Cardiac muscle cell (in vitro differentiated cells and primary cell): ENCODE measurements around the gene PRICKLE3. TPM values are rescaled to one million over a fixed set of nuclear protein-coding genes. Genes with fewer than 3 reads are reported as not detected.
A peak's percentile ranks its signal among the peaks of the same experiment; 100 is the strongest.

Source experiments
- DNase-seq, 2 donors: peaks; one replicate each; pipeline versions ENCODE4 v3.0.0 to v3.0.0-alpha.2; 2010 to 2017; ENCODE audit warnings: low read depth in 1 of 2, low spot score in 1 of 2
- H3K27ac ChIP-seq: fragments of 200-600 bp; sonication (generic); 2 replicates; pipeline ENCODE4 v1.5.1; 2016
- H3K27me3 ChIP-seq: fragments of 200-600 bp; sonication (generic); 2 replicates; pipeline ENCODE4 v1.6.0; 2016; ENCODE audit warnings: control low read depth
- H3K36me3 ChIP-seq: fragments of 200-600 bp; sonication (generic); 2 replicates; pipeline ENCODE4 v1.5.1; 2016; ENCODE audit warnings: control low read depth
- H3K4me1 ChIP-seq: fragments of 200-600 bp; sonication (generic); 2 replicates; pipeline ENCODE4 v1.8.1; 2017; ENCODE audit warnings: low read depth, mild to moderate bottlenecking, mixed run types
- H3K4me3 ChIP-seq: fragments of 200-600 bp; sonication (generic); 2 replicates; pipeline ENCODE4 v1.5.1; 2016; ENCODE audit warnings: mild to moderate bottlenecking
- H3K9me3 ChIP-seq: fragments of 200-600 bp; sonication (generic); 2 replicates; pipeline ENCODE4 v1.5.1; 2017; ENCODE audit warnings: low read depth, mild to moderate bottlenecking, control low read depth
- polyA plus RNA-seq: library from polyadenylated mRNA; unstranded; fragments of >200 nt; fragmentation: Nextera tagmentation; extraction: Ambion mirVana; gene quantifications from 2 replicates; pipeline ENCODE4 v1.2.1, GENCODE V29; 2016
- total RNA-seq: library from RNA; depleted of rRNA; stranded (reverse); fragments of >200 nt; gene quantifications from 2 replicates; pipeline ENCODE4 v1.2.3, GENCODE V29; 2016
- TF ChIP-seq, protein P1 (sequence below): IDR thresholded peaks from 2 replicates; pipeline ENCODE4 v1.5.1; 2012; ENCODE audit warnings: low read depth, mild to moderate bottlenecking, low read length

Gene PRICKLE3
- total and polyA plus RNA-seq, 2 experiments from 2014 or later: 8.1 to 10.5 TPM

DNA sequence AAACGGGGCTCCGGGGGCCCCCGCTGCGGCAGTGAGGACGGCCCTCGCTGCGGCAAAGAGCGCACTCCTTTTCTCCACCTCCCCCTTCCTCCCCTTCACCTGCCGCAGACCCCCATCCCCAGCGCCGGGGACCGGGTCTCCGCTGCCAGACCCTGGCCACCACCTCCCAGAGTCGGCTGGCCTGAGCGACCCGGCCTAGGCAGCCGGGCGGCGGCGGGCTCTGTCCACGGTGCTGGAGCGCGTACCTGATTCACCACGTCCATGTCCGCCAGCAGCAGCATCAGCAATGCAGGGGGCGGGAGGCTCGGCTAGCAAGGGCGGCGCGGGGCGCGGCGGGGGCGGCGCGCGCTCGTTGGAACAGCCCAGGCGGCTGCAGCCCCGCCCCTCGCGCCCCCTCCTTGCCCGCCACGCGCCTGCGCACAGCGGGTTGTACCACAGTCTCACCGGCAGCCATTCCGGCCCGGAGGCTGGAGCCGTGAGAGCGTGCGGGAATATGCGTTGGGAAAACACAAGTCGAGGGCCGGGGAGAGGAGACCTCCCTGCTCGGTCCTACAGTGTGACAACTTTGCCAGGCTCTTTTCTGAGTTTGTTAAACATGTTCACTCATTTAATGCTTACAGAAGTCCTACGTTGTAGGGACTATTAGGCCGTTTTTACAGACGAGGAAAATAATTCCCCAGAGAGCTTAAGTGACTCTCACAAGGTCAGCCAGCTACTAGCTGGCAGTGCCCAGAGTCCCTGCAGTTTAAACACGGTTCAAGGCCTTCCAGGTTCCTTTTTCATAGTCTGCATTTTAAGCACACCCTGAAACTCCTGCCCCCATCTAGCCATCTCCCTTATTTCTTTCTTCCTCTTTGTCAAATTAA lies 14.0 kb upstream of the PRICKLE3 start, which contains the start of gene SYP:
Gene SYP (minus strand): TSS at position 288 of the 866 bp plus-strand sequence. CDS start 7 bp downstream, at position 281.
- Histone ChIP-seq H3K27ac (peak within 1 kb of the TSS; percentile 85), H3K36me3 (no peaks in the 10 kb centered on the region), H3K27me3 (peaks cover 13% of the 10 kb centered on the region), H3K4me3 (no peak within 1 kb of the TSS), H3K9me3 (peaks cover 3% of the 10 kb centered on the region), H3K4me1 (peaks cover 2% of the 10 kb centered on the region)
- TF ChIP-seq, protein P1, sequence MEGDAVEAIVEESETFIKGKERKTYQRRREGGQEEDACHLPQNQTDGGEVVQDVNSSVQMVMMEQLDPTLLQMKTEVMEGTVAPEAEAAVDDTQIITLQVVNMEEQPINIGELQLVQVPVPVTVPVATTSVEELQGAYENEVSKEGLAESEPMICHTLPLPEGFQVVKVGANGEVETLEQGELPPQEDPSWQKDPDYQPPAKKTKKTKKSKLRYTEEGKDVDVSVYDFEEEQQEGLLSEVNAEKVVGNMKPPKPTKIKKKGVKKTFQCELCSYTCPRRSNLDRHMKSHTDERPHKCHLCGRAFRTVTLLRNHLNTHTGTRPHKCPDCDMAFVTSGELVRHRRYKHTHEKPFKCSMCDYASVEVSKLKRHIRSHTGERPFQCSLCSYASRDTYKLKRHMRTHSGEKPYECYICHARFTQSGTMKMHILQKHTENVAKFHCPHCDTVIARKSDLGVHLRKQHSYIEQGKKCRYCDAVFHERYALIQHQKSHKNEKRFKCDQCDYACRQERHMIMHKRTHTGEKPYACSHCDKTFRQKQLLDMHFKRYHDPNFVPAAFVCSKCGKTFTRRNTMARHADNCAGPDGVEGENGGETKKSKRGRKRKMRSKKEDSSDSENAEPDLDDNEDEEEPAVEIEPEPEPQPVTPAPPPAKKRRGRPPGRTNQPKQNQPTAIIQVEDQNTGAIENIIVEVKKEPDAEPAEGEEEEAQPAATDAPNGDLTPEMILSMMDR: no peak
- DNase-seq: peak; percentile 91

DNA sequence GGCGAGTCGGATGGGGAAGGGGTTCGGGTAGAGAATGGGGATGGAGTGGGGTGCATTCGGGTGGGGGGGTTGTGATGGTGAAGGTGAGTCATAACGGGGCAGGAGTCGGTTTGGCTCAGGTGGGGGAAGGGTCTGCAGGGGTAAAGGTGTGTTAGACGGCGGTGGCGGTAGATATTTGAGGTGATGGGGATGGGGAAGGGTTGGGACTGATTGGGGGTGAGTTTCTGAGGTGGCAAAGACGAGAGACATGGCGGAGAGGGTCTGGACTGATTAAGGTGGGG lies 13.1 kb upstream of the PRICKLE3 start:
- Histone ChIP-seq H3K4me3 (no peak overlapping the region), H3K36me3 (no peaks in the 10 kb centered on the region), H3K27ac (no peak overlapping the region), H3K9me3 (peaks cover 3% of the 10 kb centered on the region), H3K4me1 (peaks cover 2% of the 10 kb centered on the region), H3K27me3 (peaks cover 13% of the 10 kb centered on the region)
- DNase-seq: no peak
- TF ChIP-seq, protein P1: no peak

DNA sequence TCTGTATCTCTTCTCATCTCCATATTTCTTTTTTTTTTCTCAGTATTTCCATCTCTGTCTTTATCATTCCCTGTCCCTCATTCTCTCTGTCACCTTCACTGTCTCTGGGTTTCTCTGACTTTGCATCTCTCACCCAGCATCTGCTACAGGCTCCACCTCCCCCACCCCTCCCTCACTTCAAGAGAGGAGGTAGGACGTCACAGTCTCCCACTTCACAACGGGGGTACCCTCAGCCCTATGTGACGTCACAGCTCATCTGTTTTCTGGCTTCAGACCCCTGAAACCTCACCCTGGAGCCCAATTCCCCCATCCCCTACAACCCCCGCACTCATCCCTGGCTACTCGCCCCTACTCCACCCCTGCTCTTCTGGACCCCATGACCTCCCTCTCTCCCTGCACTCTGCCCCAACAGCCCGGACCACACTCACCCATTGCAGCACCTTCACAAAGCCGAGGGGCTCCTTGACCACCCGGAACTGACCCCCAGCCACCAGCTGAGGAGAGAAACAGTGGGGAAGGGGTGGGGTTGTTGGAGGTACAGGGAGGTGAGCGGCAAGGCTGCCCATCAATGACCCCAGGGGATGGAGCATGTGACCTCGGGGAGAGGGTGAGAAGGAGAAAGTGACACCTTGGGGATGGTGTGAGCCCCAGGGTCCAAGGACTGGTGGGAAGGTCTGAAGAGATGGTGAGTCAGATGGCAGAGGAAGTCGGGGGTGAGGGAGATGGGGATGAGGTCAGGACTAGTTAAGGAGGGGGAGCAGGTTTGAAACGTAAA lies 12.6 kb upstream of the PRICKLE3 start:
- no peak for DNase-seq
- Histone ChIP-seq H3K36me3 (no peaks in the 10 kb centered on the region), H3K4me3 (no peak overlapping the region), H3K4me1 (peaks cover 2% of the 10 kb centered on the region), H3K27ac (no peak overlapping the region), H3K27me3 (peaks cover 13% of the 10 kb centered on the region), H3K9me3 (peaks cover 3% of the 10 kb centered on the region)
- TF ChIP-seq, protein P1: no peak

DNA sequence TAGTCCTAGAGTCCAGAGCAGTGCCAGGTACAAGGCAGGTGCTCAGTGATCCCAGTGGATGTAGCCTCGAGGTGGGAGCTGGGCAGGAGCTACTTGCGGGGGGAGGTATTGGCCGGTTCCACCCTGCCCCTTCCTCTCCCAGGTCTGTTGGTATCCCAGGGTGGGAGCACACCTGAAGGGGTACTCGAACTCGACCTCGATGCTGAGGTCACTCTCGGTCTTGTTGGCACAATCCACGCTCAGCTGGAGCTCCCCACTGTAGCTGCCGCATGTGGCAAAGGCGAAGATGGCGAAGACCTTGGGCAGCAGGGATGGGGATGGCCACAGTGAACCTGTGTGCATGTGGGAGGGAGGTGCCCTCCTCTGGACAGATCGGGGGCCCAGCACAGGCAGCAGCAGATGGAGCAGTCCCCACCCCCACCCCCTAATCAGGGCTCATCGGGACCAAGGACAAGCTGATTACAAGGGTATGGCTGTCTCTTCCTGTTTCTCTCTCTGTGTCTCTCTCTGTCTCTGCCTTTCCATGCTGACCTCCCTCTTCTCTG lies 11.4 kb upstream of the PRICKLE3 start:
- TF ChIP-seq, protein P1: no peak
- H3K27me3 ChIP-seq: peaks cover 13% of the 10 kb centered on the region
- H3K9me3 ChIP-seq: peaks cover 3% of the 10 kb centered on the region
- H3K4me3 ChIP-seq: no peak overlapping the region
- H3K4me1 ChIP-seq: peaks cover 2% of the 10 kb centered on the region
- H3K36me3 ChIP-seq: no peaks in the 10 kb centered on the region
- no peak for DNase-seq
- H3K27ac ChIP-seq: no peak overlapping the region

DNA sequence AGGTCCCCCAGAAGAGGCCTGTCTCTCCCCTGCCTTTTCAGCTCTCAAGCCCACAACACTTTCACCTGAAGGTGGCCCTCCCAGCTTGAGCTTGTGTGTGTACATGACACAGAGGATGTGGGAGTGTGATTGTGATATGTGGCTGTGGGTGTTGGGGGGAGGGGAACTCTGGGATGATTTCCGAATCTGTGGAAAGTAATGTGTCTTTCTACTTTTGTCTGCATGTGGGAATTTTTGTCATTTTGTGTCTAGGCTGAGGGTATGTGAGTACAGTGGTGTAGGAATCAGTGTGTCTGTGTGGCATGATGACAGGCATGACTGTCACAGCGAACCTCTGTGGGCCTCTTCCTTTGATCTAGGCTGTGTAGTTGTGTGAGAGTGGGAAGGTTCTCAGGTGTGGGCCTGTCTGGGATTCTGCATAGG lies 7.4 kb upstream of the PRICKLE3 start:
- H3K27me3 ChIP-seq: peaks cover under 1% of the 10 kb centered on the region
- no peak overlapping the region for H3K4me3 ChIP-seq
- TF ChIP-seq, protein P1: no peak
- no peaks in the 10 kb centered on the region for H3K4me1 ChIP-seq
- peaks cover 3% of the 10 kb centered on the region for H3K9me3 ChIP-seq
- H3K27ac ChIP-seq: no peak overlapping the region
- DNase-seq: peak in 1 of 2 donors; percentile 7
- no peaks in the 10 kb centered on the region for H3K36me3 ChIP-seq
